Measurements from ENCODE around the gene MTRF1L.

The MTRF1L gene

DNA sequence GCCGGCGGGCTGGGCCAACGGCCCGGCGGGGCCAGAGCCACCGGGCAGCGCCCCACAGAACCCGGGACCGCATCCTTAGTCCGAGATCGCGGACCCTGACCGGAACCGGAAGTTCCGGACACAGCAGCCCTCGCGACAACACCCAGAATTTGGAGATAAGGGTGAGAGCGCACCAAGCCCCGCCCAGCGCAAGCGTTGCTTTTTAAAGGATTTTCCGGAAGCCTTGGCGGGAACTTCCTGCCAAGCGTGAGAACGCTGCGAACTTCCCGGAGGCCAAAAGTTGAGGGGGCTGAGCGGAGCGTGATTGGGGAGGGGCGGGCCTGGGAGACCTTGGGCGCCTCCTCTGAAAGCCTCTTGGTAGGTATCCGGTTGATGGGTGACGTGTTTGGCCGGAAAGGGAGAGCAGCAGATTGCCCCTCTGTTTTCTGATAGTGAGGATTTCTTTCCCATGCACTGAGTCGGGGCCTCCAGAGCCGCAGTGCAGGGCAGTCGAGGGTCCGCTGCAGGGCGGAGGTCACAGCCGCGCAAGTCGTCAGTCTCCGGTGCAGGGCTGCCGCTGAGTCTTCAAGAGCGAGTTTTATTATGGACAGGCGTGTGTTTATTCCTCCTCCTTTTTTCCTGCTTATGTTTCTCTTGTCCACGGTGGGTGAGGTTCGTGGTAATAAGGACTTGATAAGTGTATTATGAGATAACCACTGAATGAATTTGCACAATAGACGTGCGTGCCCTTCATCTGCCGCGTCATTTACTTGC lies at the start of gene MTRF1L:
Gene MTRF1L, minus strand, starts transcription at position 97 of the 753 bp plus-strand sequence. Its CDS starts 24 bp downstream, at position 73.
- peak; percentile 96 to 98 (median 98) for DNase-seq

- no peak for DNase-seq
Observed at GRCh38 chr6:153051801-153052200, 49.3 kb upstream of the MTRF1L start.

GRCh38 chr6:153048631-153049030 lies 46.1 kb upstream of the MTRF1L start:
- DNase-seq = no peak

- no peak for DNase-seq
Observed at GRCh38 chr6:153047386-153047785, 44.9 kb upstream of the MTRF1L start.

- DNase-seq = no peak
Observed at GRCh38 chr6:153045271-153045670, 42.8 kb upstream of the MTRF1L start.

DNA sequence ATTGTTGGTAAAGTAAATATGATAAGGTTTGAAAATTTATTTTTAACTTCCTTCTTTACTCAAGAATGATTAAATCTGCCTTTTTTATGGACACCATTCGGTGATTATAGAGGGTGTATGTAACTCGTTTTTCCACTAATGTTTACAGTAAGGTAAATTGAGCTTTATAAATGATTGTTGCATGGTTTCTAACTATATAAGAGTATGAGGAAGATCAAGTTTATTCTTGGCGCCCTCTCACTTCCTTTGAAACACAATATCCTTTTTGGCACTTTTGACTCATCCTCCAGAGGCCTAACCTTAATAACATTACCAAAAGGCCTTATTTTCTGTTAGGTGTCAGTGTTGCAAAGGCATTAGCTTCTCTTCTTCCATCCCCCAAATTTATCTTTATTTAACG lies 41.8 kb upstream of the MTRF1L start:
- no peak for DNase-seq

DNA sequence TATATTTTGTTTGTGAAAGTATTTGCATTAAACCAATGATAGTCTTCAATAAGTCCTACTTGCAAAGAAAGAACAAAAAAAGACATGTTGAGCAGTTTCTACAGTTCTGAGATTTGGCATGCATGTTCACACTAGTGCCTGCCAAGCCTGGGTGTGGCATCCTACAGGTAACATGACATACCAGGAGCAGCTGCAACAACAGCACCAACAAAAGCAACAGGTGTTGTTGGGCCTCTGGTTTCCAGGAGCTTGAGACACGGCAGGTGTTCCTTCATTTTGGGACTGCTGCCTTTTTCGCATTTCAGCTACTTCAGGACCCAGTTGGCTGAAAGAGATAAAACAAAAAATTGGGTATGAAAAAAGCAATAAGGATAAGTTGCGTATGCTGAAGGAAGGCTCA lies 41.2 kb upstream of the MTRF1L start:
- no peak for DNase-seq

DNA sequence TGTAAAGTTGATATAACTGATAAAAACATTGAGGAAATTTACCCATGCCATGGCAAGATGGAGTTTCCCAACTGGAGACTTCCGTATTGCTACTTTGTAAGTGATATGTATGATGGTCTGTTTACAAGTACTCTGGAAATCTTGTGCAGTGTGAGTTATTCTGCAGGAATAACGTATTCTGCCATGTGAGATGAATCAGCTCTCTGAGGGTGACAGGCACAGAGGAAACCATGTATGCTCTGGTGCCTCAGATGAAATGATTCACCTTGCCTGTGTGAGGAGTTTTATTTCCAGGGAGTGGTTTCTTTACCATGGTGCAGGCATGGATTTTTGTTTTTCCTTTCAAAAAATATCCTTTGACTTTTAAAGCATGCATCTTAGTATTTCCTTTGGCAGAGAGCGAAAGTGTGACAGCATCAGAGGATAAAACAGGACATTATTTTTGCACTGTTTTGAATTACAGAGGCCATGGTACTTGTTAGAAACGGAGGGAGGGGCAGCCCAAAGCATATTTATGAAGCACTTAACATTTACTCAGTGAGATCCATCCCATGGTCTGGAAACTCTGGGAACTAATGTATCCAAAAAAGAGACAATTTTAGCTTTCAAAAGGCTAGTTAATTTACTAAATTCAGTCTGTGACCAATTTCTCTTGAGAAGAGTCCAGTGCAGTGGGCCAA lies 36.0 kb upstream of the MTRF1L start:
- DNase-seq = no peak

GRCh38 chr6:153034139-153034538 lies 31.6 kb upstream of the MTRF1L start:
- no peak for DNase-seq

DNA sequence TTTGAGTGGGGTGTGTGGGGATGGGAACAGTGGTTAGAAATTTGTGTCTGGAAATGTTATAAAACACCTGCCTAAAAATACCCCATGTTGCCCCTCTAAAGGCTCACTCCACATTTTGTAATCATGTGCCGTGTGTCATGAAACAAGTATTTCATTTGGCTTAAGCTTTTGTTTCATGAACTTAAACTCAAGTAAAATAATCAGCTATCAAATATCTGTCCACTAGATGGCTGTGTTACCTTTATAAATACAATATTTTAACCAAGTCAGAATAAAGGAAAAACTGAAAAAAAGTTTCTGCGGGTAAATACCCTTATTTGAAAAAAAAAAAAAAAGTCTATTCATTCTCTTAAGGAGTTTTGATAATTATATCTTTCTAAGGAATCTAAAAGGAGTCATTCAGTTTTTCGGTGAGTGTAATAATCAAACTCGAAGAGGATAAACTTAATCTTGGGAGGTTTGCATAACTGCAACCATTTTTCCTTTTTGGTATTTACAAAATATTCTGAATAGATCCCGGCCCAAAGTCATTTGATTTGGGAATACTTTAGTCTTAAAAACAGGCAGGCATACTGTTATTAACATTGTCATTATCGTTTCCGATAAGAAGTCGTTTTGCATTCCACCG lies 29.9 kb upstream of the MTRF1L start:
- DNase-seq = peak; percentile 36 to 77 (median 76)

- DNase-seq = no peak
Observed at GRCh38 chr6:153031335-153031955, 28.9 kb upstream of the MTRF1L start.

- DNase-seq = no peak
Observed at GRCh38 chr6:153028963-153029362, 26.5 kb upstream of the MTRF1L start.

GRCh38 chr6:153028286-153028685 lies 25.8 kb upstream of the MTRF1L start:
- DNase-seq = no peak

- no peak for DNase-seq
Observed at GRCh38 chr6:153027480-153027879, 25.0 kb upstream of the MTRF1L start.

DNA sequence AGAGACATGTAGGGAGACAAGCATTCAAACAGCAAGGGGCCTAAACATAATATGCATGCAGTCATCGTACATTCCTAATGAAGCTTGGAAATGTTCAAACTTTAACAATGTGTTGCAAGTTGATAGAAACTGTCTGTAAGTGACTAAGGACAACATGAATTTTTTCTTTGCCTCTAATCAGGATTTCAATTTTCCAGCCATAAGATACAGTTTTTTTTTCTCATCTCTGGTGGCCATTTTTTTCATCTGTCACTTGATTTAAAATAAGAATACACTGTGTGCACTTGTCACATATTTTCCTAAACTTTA lies 22.2 kb upstream of the MTRF1L start:
- no peak for DNase-seq

- peak; percentile 70 to 83 (median 81) for DNase-seq
Observed at GRCh38 chr6:153023977-153024708, 21.6 kb upstream of the MTRF1L start.

DNA sequence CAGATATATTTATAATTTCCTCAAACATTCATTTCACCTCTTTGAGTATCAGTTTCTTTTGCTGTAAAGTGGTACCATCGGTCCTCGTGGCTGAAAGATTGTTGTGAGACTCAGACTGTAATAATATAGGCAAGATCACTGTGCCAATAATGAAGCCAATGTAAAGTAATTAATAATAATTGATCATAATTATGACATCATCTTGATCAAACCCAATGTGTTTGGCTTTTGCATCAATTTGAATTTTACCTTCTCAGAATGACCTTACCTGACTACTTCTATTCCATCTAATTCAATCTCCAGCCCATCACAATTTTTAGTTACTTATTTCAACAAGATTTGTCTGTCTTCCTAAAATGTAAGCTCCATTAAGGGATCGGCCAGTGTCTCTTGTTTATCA lies 15.8 kb upstream of the MTRF1L start:
- DNase-seq = no peak

DNA sequence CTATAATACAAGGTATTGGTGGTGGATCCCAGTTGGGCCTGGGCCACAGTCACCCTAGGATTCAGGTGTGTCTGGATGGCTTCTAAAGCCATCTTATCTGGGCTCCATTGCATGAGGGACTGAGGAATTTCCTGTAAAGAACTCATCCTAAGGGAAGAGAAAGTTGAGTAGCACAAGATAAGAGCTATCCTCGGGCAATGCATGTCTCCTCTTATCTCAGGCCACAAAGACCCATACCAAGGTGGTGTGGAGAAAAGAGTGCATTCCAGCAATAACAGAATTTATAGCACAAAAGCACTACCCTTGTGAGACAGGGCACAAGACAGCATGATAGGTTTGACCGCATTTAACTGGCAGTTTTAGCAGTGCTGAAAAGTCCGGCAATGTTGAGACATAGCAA lies 14.3 kb upstream of the MTRF1L start:
- no peak for DNase-seq

DNA sequence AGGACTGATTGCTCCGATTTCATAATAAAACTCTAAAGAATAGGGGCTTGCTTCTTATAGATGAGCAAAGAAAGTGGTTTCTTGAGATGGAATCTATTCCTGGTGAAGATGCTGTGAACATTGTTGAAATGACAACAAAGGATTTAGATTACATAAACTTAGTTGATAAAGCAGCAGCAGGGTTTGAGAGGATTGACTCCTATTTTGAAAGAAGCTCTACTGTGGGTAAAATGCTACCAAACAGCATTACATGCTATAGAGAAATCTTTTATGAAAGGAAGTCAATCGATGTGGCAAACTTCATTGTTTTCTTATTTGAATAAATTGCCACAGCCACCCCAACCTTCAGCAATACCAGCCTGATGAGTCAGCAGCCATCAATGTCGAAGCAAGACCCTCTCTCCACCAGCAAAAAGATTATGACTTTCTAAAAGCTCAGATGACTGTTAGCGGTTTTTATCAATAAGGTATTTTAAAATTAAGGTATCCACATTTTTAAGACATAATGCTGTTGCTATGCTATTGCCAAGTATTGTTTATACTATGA lies 12.7 kb upstream of the MTRF1L start:
- no peak for DNase-seq

- DNase-seq = no peak
Observed at GRCh38 chr6:153013438-153013837, 10.9 kb upstream of the MTRF1L start.

- DNase-seq = no peak
Observed at GRCh38 chr6:153012856-153013255, 10.3 kb upstream of the MTRF1L start.

GRCh38 chr6:153003366-153003690 lies 819 bp upstream of the MTRF1L start:
- DNase-seq = no peak
